GM12874 (cell line): ENCODE measurements around the gene EPC2.

ENCODE experiments used
- TF ChIP-seq, protein P1 (sequence below): IDR thresholded peaks from 2 replicates; pipeline ENCODE4 v1.5.1; 2011; ENCODE audit warnings: low read depth, mild to moderate bottlenecking, control low read depth, low read length, moderate library complexity; ENCODE audit not compliant: insufficient read depth

The EPC2 gene

DNA sequence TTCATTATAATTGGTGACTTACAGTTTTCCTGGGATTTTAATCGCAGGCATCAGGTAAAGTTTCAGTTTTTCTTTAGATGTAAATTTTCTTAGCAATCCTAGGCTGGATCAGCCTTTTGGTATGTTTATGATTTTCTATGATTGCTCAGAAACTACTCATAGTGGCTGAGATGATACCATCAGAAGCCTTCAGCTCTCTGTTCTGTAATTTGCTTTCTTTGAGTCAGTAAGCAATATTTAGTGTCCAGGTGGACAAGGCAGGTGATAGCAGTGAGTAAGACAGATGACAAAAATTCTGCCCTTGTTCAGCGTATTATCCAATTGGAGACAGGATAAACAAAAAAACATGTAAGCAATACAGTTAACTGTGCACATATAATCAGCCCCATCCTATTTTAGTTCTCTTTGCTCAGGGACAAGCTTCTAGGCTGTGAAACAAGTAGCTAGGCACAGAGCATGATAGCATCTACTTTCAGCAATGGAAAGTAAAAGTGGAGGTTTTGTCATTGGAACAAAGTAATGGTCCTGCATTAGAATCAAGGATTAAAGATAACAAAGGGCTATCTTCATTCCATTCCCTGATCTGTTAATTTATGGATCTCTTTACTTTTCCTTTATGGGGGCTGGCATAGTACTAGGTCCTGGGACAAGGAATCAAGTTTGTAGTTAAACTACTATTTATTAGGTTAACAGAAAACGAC, 100.8 kb downstream of the EPC2 start:
- TF ChIP-seq, protein P1, sequence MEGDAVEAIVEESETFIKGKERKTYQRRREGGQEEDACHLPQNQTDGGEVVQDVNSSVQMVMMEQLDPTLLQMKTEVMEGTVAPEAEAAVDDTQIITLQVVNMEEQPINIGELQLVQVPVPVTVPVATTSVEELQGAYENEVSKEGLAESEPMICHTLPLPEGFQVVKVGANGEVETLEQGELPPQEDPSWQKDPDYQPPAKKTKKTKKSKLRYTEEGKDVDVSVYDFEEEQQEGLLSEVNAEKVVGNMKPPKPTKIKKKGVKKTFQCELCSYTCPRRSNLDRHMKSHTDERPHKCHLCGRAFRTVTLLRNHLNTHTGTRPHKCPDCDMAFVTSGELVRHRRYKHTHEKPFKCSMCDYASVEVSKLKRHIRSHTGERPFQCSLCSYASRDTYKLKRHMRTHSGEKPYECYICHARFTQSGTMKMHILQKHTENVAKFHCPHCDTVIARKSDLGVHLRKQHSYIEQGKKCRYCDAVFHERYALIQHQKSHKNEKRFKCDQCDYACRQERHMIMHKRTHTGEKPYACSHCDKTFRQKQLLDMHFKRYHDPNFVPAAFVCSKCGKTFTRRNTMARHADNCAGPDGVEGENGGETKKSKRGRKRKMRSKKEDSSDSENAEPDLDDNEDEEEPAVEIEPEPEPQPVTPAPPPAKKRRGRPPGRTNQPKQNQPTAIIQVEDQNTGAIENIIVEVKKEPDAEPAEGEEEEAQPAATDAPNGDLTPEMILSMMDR, result no peak

DNA sequence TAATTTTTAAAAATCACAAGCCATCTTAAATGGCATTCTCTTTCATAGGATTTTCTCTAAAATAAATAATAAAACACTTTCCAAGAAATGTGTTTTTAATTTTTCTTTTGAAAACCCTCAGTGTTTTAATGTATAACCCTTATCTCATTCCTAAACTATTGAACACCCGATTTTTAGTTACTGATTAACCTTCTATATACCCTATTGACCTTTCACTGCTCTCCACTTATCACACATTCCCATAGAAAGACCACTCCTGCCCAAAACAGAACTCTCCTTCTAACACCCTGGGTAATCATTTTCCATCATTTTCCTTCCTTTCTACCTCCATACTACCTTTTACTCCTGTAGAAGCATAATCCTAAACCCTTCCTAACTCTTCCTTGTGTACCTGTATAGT, 102.4 kb downstream of the EPC2 start:
- TF ChIP-seq, protein P1, result no peak

DNA sequence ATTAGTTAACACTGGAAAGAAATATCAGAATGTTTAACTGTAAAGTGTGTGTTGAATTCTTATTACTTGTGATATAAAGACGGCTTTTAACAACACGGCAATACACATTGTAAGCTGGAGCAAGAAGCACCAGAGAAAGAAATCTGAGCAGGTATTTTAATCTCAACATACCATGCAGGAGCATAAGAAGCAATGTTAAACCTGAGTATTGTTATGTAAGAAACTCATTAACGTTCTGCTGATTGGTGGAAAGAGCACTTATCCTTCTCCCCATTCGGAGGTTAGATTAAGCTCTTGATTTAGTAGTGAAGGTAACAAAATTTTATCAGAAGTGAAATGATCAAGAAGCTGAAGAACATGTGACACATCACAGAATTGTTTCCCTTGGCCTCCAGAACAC, 107.4 kb downstream of the EPC2 start:
- TF ChIP-seq, protein P1, result no peak

DNA sequence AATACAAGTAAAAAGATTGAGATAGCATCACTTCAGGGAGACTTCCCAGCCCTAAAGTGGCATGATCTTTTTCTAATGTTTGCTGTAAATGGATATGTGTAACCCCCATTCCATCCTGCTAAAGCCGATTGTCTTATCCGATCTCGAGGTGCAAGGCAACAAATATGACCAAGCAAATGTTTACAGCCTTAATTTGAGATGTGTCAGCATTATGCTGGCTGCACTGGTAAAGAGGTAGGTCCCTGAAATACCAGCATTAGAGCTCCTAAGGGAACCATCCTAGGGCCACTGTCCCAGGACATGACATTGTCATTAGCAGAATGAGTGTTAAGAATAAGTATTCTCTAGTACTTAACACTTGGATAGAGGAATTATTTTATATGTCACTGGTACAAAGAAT, 108.4 kb downstream of the EPC2 start:
- TF ChIP-seq, protein P1, result no peak

DNA sequence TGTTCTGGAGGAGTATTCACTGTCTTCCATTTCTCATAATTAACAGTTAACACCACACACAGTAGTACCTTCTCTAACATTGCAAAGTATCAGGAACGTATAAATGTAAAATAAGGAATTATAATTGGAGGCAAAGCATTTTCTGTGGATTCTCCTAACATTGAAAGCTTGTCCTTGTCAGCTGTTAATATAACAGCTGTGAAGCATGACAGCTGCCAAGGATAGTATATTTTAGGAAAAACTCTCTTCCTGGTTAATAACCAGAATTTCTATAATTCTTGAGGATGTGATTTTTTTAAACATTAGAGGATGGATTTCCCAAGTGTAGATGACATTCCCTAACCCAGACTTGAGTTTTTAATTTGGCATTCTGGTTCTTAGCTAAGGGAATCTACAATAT, 110.3 kb downstream of the EPC2 start:
- TF ChIP-seq, protein P1, result no peak

DNA sequence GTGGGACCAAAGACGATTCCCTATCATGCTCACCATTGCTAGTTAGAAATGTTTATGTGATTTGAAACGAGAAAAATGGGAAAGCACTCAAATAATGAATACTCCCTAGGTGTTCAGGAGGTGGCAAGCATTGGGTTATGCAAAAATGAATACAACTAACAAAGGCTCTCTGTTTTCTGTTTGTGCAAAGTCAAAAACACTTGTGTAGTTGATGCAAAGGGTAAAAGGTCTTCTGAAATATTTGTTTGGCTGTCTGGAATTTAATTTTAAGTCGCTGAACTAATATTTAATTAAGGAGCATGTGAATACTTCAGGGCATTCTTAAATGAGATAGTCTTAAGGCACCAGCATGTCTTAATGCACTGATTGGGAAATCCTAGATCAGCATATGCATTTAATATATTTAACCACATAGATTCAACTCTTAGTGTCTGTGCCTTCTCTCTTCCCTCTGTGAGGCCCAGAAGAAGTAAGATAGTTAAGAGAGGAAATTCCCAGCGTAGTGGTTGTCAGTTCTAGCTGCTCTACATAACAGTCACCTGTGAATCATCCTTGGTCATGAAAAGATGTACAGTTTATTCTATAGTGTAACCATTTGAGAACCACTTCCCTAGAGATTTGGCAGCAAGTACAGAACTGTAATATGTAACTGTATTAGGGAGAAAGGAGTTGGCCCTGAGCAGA, 111.9 kb downstream of the EPC2 start:
- TF ChIP-seq, protein P1, result no peak

DNA sequence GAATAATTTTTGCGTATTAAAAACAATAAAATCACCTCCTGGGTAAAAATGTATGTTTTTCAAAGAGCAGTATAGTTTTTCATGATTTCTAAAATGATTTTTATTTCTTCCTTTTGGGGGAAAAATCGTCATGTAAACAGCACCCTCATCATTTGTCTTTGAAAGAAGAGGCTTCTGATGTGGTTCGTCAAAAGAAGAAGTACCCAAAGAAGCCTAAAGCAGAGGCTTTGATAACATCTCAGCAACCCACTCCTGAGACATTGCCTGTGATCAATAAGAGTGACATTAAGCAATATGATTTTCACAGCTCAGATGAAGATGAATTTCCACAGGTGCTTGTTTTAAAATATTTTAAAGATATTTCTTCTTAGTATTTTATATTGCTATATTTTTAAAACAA, 120.3 kb downstream of the EPC2 start:
- TF ChIP-seq, protein P1, result no peak
